OCI-LY1 (cell line): Measurements from ENCODE around the gene PPP1R1C.
A peak's percentile ranks its signal among the peaks of the same experiment; 100 is the strongest.
"Not testable (repeated sequence)": the region's sequence is repeated elsewhere in the genome, so short reads cannot be mapped to it uniquely, and the experiment has no call there.

ENCODE experiments used
- H2AFZ ChIP-seq: fragments of 200-600 bp; sonication (generic), shearing (Covaris generic); 2 replicates; pipeline ENCODE4 v1.6.0; 2014; ENCODE audit warnings: antibody characterized with exemption, mild to moderate bottlenecking, low read length
- H3F3A ChIP-seq: fragments of 200-600 bp; sonication (generic), shearing (Covaris generic); 2 replicates; pipeline ENCODE4 v1.6.0; 2014; ENCODE audit warnings: mild to moderate bottlenecking, antibody characterized with exemption, low read length, moderate library complexity; ENCODE audit not compliant: insufficient read depth
- H3K27ac ChIP-seq: fragments of 200-600 bp; sonication (generic); 2 replicates; pipeline ENCODE4 v1.5.1; 2014; ENCODE audit warnings: low read length, mixed run types, mild to moderate bottlenecking, low read depth; ENCODE audit not compliant: poor library complexity, severe bottlenecking
- H3K27me3 ChIP-seq: fragments of 200-600 bp; sonication (generic); 2 replicates; pipeline ENCODE4 v1.6.0; 2014; ENCODE audit warnings: antibody characterized with exemption, mild to moderate bottlenecking, low read length, moderate library complexity; ENCODE audit not compliant: insufficient read depth
- H3K36me3 ChIP-seq: fragments of 200-600 bp; sonication (generic); 2 replicates; pipeline ENCODE4 v1.6.1; 2014; ENCODE audit warnings: mild to moderate bottlenecking, antibody characterized with exemption, low read length, moderate library complexity, mixed read lengths; ENCODE audit not compliant: insufficient read depth
- H3K4me1 ChIP-seq: fragments of 200-600 bp; sonication (generic); 2 replicates; pipeline ENCODE4 v1.5.1; 2014; ENCODE audit warnings: mild to moderate bottlenecking, low read length, moderate library complexity; ENCODE audit not compliant: insufficient read depth, severe bottlenecking
- H3K4me2 ChIP-seq: fragments of 200-600 bp; sonication (generic), shearing (Covaris generic); 2 replicates; pipeline ENCODE4 v1.6.1; 2014; ENCODE audit warnings: low read length
- H3K4me3 ChIP-seq: fragments of 200-600 bp; sonication (generic); 2 replicates; pipeline ENCODE4 v1.5.1; 2014; ENCODE audit warnings: low read length, low read depth, mild to moderate bottlenecking, mixed read lengths; ENCODE audit not compliant: poor library complexity, severe bottlenecking
- H3K79me2 ChIP-seq: fragments of 200-600 bp; shearing (Covaris generic); 2 replicates; pipeline ENCODE4 v1.6.1; 2016; ENCODE audit warnings: mixed run types, low read length, mixed read lengths; ENCODE audit not compliant: insufficient read depth
- H3K9ac ChIP-seq: fragments of 200-600 bp; sonication (generic), shearing (Covaris generic); 2 replicates; pipeline ENCODE4 v1.6.1; 2014; ENCODE audit warnings: mild to moderate bottlenecking, low read length, mixed read lengths
- H3K9me2 ChIP-seq: fragments of 200-600 bp; sonication (generic), shearing (Covaris generic); 2 replicates; pipeline ENCODE4 v1.6.1; 2014; ENCODE audit warnings: low read depth, mild to moderate bottlenecking, low read length, mixed read lengths
- H3K9me3 ChIP-seq: fragments of 200-600 bp; shearing (Covaris generic); 2 replicates; pipeline ENCODE4 v1.6.1; 2014; ENCODE audit warnings: low read length, mixed read lengths
- H4K20me1 ChIP-seq: fragments of 200-600 bp; sonication (generic), shearing (Covaris generic); 2 replicates; pipeline ENCODE4 v1.6.0; 2016; ENCODE audit warnings: mild to moderate bottlenecking, low read length; ENCODE audit not compliant: insufficient read depth
- EZH2 ChIP-seq: fragments of 200-600 bp; sonication (generic), shearing (Covaris generic); IDR thresholded peaks from 2 replicates; pipeline ENCODE4 v1.8.0; 2017; ENCODE audit warnings: borderline replicate concordance, mixed run types, mild to moderate bottlenecking, antibody characterized with exemption, low read length, moderate library complexity, mixed read lengths
- TF ChIP-seq, protein P1 (sequence below): fragments of 200-600 bp; sonication (generic), shearing (Covaris generic); IDR thresholded peaks from 2 replicates; pipeline ENCODE4 v1.5.1; 2017; ENCODE audit warnings: mild to moderate bottlenecking, antibody characterized with exemption, low read length, moderate library complexity, mixed read lengths

The PPP1R1C gene

GRCh38 chr2:181959508-181959907, 26.1 kb upstream of the PPP1R1C start:
- Histone ChIP-seq H3K9me3 (no peaks in the 10 kb centered on the region), H3K79me2 (no peaks in the 10 kb centered on the region), H3K27ac (no peak overlapping the region), H3K4me1 (peaks cover 4% of the 10 kb centered on the region), H2AFZ (no peak overlapping the region), H4K20me1 (no peaks in the 10 kb centered on the region), H3K27me3 (no peaks in the 10 kb centered on the region), H3K4me3 (no peak overlapping the region), H3K9me2 (no peaks in the 10 kb centered on the region), H3F3A (no peaks in the 10 kb centered on the region), H3K9ac (no peak overlapping the region), H3K36me3 (no peaks in the 10 kb centered on the region), H3K4me2 (no peak overlapping the region)
- TF ChIP-seq, protein P1, sequence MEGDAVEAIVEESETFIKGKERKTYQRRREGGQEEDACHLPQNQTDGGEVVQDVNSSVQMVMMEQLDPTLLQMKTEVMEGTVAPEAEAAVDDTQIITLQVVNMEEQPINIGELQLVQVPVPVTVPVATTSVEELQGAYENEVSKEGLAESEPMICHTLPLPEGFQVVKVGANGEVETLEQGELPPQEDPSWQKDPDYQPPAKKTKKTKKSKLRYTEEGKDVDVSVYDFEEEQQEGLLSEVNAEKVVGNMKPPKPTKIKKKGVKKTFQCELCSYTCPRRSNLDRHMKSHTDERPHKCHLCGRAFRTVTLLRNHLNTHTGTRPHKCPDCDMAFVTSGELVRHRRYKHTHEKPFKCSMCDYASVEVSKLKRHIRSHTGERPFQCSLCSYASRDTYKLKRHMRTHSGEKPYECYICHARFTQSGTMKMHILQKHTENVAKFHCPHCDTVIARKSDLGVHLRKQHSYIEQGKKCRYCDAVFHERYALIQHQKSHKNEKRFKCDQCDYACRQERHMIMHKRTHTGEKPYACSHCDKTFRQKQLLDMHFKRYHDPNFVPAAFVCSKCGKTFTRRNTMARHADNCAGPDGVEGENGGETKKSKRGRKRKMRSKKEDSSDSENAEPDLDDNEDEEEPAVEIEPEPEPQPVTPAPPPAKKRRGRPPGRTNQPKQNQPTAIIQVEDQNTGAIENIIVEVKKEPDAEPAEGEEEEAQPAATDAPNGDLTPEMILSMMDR = no peak
- no peak for TF ChIP-seq EZH2

DNA sequence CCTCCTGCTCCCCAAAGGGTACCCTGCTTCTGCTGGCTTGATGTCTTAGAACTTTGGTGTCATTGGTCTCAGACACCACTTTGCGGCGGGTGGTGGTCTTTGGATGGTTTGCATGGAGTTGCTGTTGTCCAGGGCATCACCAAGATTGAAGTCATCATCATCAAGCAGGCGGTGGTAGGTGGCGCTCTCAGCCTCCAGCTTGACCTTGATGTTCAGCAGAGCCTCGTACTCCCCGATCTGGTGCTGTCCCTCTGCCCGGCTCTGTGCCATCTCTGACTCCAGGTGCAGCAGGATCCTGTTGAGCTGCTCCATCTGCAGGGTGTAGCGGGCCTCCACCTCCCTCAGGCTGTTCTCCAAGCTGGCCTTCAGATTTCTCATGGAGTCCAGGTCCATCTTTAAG, 24.5 kb upstream of the PPP1R1C start:
- not testable (repeated sequence) for H3K36me3 ChIP-seq, H3F3A ChIP-seq, H3K27me3 ChIP-seq, H4K20me1 ChIP-seq, H3K9me3 ChIP-seq, H3K79me2 ChIP-seq, H3K4me2 ChIP-seq, H3K9ac ChIP-seq, H3K4me1 ChIP-seq, H2AFZ ChIP-seq, H3K9me2 ChIP-seq, H3K27ac ChIP-seq, H3K4me3 ChIP-seq
- TF ChIP-seq, protein P1 = peak; percentile 33; the same call in 1 of the 2 replicates

- Histone ChIP-seq H3K36me3 (no peaks in the 10 kb centered on the region), H3K4me3 (no peak overlapping the region), H2AFZ (no peak overlapping the region), H3K27me3 (no peaks in the 10 kb centered on the region), H3K79me2 (no peaks in the 10 kb centered on the region), H3K4me2 (no peak overlapping the region), H3K9ac (no peak overlapping the region), H4K20me1 (no peaks in the 10 kb centered on the region), H3K9me3 (no peaks in the 10 kb centered on the region), H3K9me2 (no peaks in the 10 kb centered on the region), H3K27ac (no peak overlapping the region), H3K4me1 (no peaks in the 10 kb centered on the region), H3F3A (no peaks in the 10 kb centered on the region)
- TF ChIP-seq EZH2 = no peak
- TF ChIP-seq, protein P1 = no peak
These were observed 23.5 kb upstream of the PPP1R1C start for GRCh38 chr2:181962142-181962541.
